Testis (tissue), 2 donors: ENCODE data around the gene TAF11L3.

Experiments used
- CTCF ChIP-seq, 3 experiments: fragments of 450-650 bp in 2 of 3; fragments of 200-600 bp in 1 of 3; sonication (generic) in 1 of 3; IDR thresholded peaks; one replicate each; pipeline ENCODE4 v1.5.1; 2016 to 2019; ENCODE audit warnings: antibody characterized with exemption in 3 of 3, mild to moderate bottlenecking in 2 of 3, moderate library complexity in 1 of 3
- POLR2A ChIP-seq: fragments of 450-650 bp; IDR thresholded peaks from one replicate; pipeline ENCODE4 v1.6.1; 2017; ENCODE audit warnings: antibody characterized with exemption, mild to moderate bottlenecking, moderate library complexity

GRCh38 chr5:17511775-17512325 lies 6.3 kb upstream of the TAF11L3 start:
- TF ChIP-seq CTCF (IDR thresholded peaks at IDR 0.05): no peak
- TF ChIP-seq POLR2A: no peak
